Posterior cingulate gyrus (tissue), 11 donors: ENCODE results near the gene G0S2.
A peak's percentile ranks its signal among the peaks of the same experiment; 100 is the strongest.

Experiments
- DNase-seq, 10 donors: peaks; one replicate each; pipeline versions ENCODE4 v3.0.0 to v3.0.0-alpha.2; 2020 to 2021; ENCODE audit warnings: mixed read lengths in 3 of 10
- intact Hi-C: fragments of 100-400 bp; cut with DNase I; formaldehyde crosslinking; loops from one replicate; pipeline ENCODE4 v1.15.1; 2023

G0S2 gene

GRCh38 chr1:209707308-209707707 is 32.1 kb downstream of the G0S2 start:
- intact Hi-C loops, result no loop called here
- no peak for DNase-seq

GRCh38 chr1:209708297-209708696 is 33.1 kb downstream of the G0S2 start:
- intact Hi-C loops, result no loop called here
- DNase-seq, result peak in 4 of 10 donors; percentile 10 to 84 (median 20)

DNA sequence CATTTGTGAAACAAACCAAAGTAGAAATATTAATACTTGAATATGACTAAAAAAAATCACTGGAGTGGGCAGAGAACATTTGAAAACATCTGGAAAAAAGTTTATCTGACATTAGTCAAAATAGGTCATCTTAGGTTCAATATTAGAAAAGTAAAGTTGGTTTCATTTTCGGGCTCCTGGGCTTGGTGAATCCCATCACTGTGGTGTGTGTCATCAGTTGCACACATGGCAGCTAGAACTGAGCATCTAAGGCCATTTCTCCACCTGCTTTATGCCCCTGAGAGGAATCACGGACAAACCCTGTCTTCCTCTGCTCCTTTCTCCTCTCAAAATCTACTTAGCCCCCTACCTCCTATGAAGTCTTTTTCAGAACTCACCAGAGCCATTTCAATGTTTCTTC is 34.9 kb downstream of the G0S2 start:
- DNase-seq, result no peak
- intact Hi-C loops, result no loop called here

- intact Hi-C loops, result no loop called here
- DNase-seq, result no peak
These were observed 35.6 kb downstream of the G0S2 start for GRCh38 chr1:209710847-209711246.

GRCh38 chr1:209714338-209714737 is 39.1 kb downstream of the G0S2 start:
- DNase-seq, result no peak
- intact Hi-C loops, result no loop called here

GRCh38 chr1:209715314-209715713 is 40.1 kb downstream of the G0S2 start:
- intact Hi-C loops, result no loop called here
- no peak for DNase-seq

GRCh38 chr1:209717818-209718217 is 42.6 kb downstream of the G0S2 start:
- DNase-seq, result no peak
- intact Hi-C loops, result no loop called here

- DNase-seq, result no peak
- intact Hi-C loops, result no loop called here
These were observed 45.1 kb downstream of the G0S2 start for GRCh38 chr1:209720326-209720725.

DNA sequence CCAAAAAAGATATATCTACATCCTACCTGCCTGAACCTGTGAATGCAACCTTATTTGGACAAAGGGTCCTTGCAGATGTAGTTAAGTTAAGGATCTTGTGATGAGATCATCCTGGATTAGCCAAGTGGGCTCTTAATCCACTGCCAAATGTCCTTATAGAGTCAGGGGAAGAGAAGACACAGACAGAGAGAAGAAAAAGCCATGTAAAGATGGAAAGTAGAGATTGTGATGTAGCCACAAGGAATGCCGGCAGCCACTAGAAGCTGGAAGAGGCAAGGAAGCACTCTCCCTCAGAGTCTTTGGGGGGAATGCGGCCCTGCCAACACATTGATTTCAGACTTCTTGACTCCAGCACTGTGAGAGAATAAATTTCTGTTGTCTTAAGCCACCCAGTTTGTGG is 45.6 kb downstream of the G0S2 start:
- no peak for DNase-seq
- intact Hi-C loops, result no loop called here

DNA sequence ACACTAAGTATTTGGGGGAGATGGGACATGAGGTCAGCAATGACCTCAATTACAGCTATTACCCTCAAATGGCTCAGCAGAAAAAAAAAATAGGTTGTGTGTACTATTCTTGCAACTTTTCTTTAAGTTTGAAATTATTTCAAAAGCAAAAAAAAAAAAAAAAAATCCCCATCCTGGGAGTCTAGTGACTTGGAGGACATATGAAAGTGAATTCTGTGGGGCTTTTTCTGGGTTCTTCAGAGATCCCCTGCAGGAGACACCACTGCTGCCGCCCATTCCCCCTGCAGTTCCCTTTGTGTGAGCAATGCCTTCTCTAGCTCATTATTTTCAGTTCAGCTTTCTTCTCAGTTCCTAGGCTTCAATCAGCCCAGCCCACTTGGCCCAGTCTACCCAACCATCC is 46.1 kb downstream of the G0S2 start:
- intact Hi-C loops, result no loop called here
- DNase-seq, result no peak

DNA sequence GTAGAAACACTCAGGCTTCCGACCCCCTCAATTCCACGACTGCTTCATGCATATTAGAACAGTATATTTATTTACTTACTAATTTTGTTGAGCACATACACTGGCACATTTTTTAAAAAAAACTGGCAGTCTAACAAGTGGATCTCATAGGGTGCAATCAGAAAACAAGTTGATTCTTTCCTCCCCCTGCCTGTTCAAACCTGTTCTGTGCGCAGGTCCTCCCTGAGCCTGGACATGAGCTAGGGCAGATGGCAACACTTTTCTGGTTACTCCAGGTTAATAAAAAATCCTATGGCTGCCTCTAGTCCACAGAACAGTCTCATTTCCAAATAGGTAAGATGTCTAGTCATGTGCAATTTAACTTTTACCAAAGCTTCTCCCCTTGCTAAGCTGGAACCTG is 48.1 kb downstream of the G0S2 start:
- intact Hi-C loops, result no loop called here
- no peak for DNase-seq

DNA sequence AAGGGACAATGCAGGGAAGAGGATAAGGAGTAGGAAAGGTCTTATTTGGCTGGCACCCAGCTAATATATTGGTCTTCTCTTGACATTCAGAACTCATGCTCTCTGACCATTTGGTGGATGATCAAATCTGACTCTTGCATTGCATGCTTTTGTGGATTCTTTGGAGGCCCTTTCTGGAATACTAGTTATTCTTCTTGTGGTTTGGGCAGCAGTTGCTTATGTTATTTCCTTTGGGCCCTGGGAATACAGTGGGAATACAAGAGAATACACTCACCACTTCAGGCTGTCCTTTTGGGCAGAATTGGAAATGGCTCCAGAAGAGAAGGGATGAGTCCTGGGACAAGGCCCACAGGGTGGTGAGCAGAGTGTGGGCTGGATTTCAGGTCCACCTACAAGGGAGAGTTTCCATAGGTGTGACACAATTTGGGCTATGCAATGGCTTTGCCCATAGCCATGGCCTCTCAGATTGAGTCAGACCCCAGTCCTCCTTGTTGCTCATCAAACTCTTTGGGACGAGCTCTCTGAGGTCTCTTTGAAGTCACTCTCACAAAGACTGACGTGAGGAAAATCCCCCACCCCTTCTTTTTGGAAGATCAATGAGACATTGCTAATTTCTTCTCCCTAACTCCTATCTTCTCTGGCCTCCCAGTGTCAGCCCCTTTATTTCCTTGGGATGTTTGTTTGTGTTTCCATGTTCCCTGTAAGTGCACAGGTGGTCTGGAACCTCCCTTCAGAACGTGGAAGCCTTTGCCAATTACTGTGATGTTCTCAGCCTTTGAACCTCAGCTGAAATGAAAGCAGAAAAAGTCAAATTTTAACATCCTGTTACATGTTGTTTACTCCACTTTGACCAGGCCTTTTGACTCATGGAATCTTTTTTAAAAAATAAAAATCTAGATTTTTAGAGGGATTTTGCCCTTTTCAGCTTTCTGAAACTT is 48.8 kb downstream of the G0S2 start:
- intact Hi-C loops, result no loop called here
- DNase-seq, result no peak
